IPS-15b (cell line): ENCODE data around the gene SCPEP1.
"Not testable (repeated sequence)": the region's sequence is repeated elsewhere in the genome, so short reads cannot be mapped to it uniquely, and the experiment has no call there.

Experiments used
- H3K27me3 ChIP-seq: one replicate; pipeline ENCODE4 v1.6.1; 2013; ENCODE audit warnings: low read length; ENCODE audit not compliant: control insufficient read depth, insufficient read depth
- H3K36me3 ChIP-seq: one replicate; pipeline ENCODE4 v1.6.1; 2013; ENCODE audit warnings: low read length; ENCODE audit not compliant: control insufficient read depth, insufficient read depth
- H3K4me1 ChIP-seq: one replicate; pipeline ENCODE4 v1.6.1; 2013; ENCODE audit warnings: mild to moderate bottlenecking, low read length; ENCODE audit not compliant: control insufficient read depth, insufficient read depth
- H3K4me3 ChIP-seq: one replicate; pipeline ENCODE4 v1.5.1; 2013; ENCODE audit warnings: low read depth, low read length
- H3K9ac ChIP-seq: one replicate; pipeline ENCODE4 v1.6.1; 2013; ENCODE audit warnings: low read depth, mild to moderate bottlenecking, low read length
- H3K9me3 ChIP-seq: one replicate; pipeline ENCODE4 v1.6.1; 2013; ENCODE audit warnings: mild to moderate bottlenecking, low read length; ENCODE audit not compliant: control insufficient read depth, insufficient read depth

The SCPEP1 gene

GRCh38 chr17:56977673-56978395 is at the start of gene SCPEP1:
Gene SCPEP1, plus strand, starts transcription at chr17:56978131. Its CDS starts 29 bp downstream, at chr17:56978160.
- Histone ChIP-seq H3K27me3 (no peaks in the 10 kb centered on the region), H3K9me3 (no peaks in the 10 kb centered on the region), H3K9ac (no peak within 1 kb of the TSS), H3K36me3 (peaks cover 4% of the 10 kb centered on the region), H3K4me1 (peaks cover 11% of the 10 kb centered on the region), H3K4me3 (peak within 1 kb of the TSS; percentile 86)

- Histone ChIP-seq H3K9ac (no peak overlapping the region), H3K36me3 (no peaks in the 10 kb centered on the region), H3K9me3 (no peaks in the 10 kb centered on the region), H3K4me3 (no peak overlapping the region), H3K4me1 (peaks cover 9% of the 10 kb centered on the region), H3K27me3 (no peaks in the 10 kb centered on the region)
These were observed 49.3 kb upstream of the SCPEP1 start for GRCh38 chr17:56928586-56928985.

GRCh38 chr17:56929362-56929969 is 48.5 kb upstream of the SCPEP1 start:
- Histone ChIP-seq H3K4me1 (peaks cover 9% of the 10 kb centered on the region), H3K9ac (no peak overlapping the region), H3K36me3 (no peaks in the 10 kb centered on the region), H3K9me3 (no peaks in the 10 kb centered on the region), H3K4me3 (no peak overlapping the region), H3K27me3 (no peaks in the 10 kb centered on the region)

GRCh38 chr17:56930739-56931337 is 47.1 kb upstream of the SCPEP1 start:
- Histone ChIP-seq H3K36me3 (no peaks in the 10 kb centered on the region), H3K9me3 (no peaks in the 10 kb centered on the region), H3K4me1 (peaks cover 8% of the 10 kb centered on the region), H3K4me3 (no peak overlapping the region), H3K9ac (no peak overlapping the region), H3K27me3 (no peaks in the 10 kb centered on the region)

GRCh38 chr17:56933151-56933745 is 44.7 kb upstream of the SCPEP1 start:
- H3K9me3 ChIP-seq: no peaks in the 10 kb centered on the region
- no peak overlapping the region for H3K4me3 ChIP-seq
- H3K4me1 ChIP-seq: no peaks in the 10 kb centered on the region
- no peaks in the 10 kb centered on the region for H3K27me3 ChIP-seq
- H3K9ac ChIP-seq: no peak overlapping the region
- peaks cover 5% of the 10 kb centered on the region for H3K36me3 ChIP-seq

- no peaks in the 10 kb centered on the region for H3K9me3 ChIP-seq
- no peaks in the 10 kb centered on the region for H3K27me3 ChIP-seq
- no peaks in the 10 kb centered on the region for H3K4me1 ChIP-seq
- no peak overlapping the region for H3K9ac ChIP-seq
- H3K4me3 ChIP-seq: no peak overlapping the region
- H3K36me3 ChIP-seq: peaks cover 5% of the 10 kb centered on the region
These were observed 44.1 kb upstream of the SCPEP1 start for GRCh38 chr17:56933868-56934267.

- H3K9ac ChIP-seq: no peak overlapping the region
- no peaks in the 10 kb centered on the region for H3K27me3 ChIP-seq
- H3K4me1 ChIP-seq: no peaks in the 10 kb centered on the region
- H3K36me3 ChIP-seq: peaks cover 5% of the 10 kb centered on the region
- H3K4me3 ChIP-seq: no peak overlapping the region
- H3K9me3 ChIP-seq: no peaks in the 10 kb centered on the region
These were observed 43.7 kb upstream of the SCPEP1 start for GRCh38 chr17:56934280-56934679.

- Histone ChIP-seq H3K27me3 (no peaks in the 10 kb centered on the region), H3K36me3 (peaks cover 5% of the 10 kb centered on the region), H3K4me1 (no peaks in the 10 kb centered on the region)
These were observed 42.5 kb upstream of the SCPEP1 start for GRCh38 chr17:56935461-56935860.

GRCh38 chr17:56936697-56937322 is 41.1 kb upstream of the SCPEP1 start:
- Histone ChIP-seq H3K36me3 (peaks cover 5% of the 10 kb centered on the region), H3K9me3 (no peaks in the 10 kb centered on the region)

More at GRCh38 chr17:56935461-56935860, 42.5 kb upstream of the SCPEP1 start:
- Histone ChIP-seq H3K9ac (no peak overlapping the region), H3K9me3 (no peaks in the 10 kb centered on the region), H3K4me3 (no peak overlapping the region)

GRCh38 chr17:56937687-56938086 is 40.2 kb upstream of the SCPEP1 start:
- no peaks in the 10 kb centered on the region for H3K4me1 ChIP-seq

More at GRCh38 chr17:56936697-56937322, 41.1 kb upstream of the SCPEP1 start:
- Histone ChIP-seq H3K9ac (no peak overlapping the region), H3K4me3 (no peak overlapping the region), H3K4me1 (no peaks in the 10 kb centered on the region), H3K27me3 (no peaks in the 10 kb centered on the region)

GRCh38 chr17:56938206-56938605 is 39.7 kb upstream of the SCPEP1 start:
- not testable (repeated sequence) for H3K9me3 ChIP-seq, H3K36me3 ChIP-seq, H3K4me1 ChIP-seq, H3K27me3 ChIP-seq, H3K4me3 ChIP-seq, H3K9ac ChIP-seq

More at GRCh38 chr17:56937687-56938086, 40.2 kb upstream of the SCPEP1 start:
- Histone ChIP-seq H3K4me3 (no peak overlapping the region), H3K27me3 (no peaks in the 10 kb centered on the region), H3K9ac (no peak overlapping the region), H3K36me3 (peaks cover 5% of the 10 kb centered on the region), H3K9me3 (no peaks in the 10 kb centered on the region)
